HG03108 (cell line): ENCODE measurements around the gene LOXL4.

Experiments used
- ATAC-seq: cut with Tn5 transposase; IDR thresholded peaks from one replicate; pipeline ENCODE4 v1.9.1; 2021; ENCODE audit warnings: moderate library complexity; ENCODE audit not compliant: unreplicated experiment

LOXL4 gene

DNA sequence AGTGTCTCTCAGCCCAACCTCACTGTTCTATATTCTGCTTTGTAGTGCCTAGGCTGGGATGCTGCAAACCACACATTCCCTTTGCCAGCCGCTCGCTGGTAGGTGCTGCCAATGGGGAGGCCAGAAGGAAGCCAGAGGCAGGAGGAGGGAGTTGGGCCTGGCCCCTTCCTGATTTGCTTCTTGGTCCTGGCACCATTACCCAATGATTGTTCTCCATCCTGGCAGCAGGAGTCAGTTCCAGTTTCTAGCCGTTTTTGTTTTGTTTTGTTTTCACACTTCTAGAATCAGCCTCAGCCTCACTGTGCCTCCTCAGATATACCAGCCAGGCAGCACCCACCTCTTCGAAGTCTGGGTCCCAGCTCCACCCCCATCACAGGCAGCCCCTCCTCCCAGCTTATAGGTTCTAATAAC lies 27.4 kb upstream of the LOXL4 start:
- ATAC-seq = no peak

DNA sequence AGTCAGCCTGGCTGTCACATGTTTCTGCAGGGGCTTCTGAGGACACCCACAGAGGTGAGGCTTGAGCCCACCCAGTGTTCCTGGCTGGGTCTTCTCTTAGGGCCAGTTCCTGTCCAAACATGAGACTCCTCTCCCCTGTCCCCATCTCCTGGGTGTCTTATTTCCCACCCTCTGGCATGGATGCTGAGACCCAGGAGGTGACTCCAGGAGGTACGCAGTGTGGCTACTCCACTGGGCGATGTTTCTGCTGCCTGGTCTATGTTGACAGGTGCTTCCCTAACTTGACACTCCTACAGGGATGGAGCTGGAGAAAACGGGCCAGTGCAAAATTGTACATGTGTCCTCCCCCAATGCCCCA lies 26.3 kb upstream of the LOXL4 start:
- no peak for ATAC-seq

DNA sequence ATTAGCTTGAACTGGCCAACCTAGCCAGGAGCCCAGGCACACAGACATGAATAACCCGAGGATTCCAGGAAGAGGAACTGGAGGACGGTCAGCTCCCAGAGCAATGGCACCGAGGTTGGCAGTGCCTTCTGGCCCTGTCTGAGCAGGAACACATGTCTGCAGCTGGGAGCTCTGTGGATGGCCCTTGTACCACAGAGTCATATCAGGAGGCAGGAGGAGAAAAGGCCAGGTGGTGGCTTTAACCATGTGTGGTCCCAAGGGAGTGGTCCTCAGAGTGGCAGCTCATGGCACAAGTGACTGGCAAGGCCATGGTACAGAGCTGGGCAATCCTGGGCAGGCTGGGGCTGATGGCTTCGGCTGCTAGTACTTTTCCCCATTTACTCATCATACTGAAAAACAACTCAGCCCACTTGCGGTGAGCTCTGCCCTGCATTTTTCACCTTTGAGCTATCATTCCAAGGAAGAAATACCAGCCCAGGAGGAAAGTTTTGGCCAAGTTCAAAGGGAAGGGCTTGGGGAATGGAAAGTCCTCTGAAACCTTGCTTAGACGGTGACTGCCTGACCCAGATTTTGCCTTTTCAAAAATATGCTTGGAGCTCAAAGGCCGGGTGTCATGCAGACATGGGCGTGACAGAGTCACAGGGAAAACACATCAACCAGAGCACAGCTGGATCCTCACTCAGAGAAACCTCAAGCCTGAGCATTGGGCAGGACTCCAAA lies 25.7 kb upstream of the LOXL4 start:
- ATAC-seq = no peak

DNA sequence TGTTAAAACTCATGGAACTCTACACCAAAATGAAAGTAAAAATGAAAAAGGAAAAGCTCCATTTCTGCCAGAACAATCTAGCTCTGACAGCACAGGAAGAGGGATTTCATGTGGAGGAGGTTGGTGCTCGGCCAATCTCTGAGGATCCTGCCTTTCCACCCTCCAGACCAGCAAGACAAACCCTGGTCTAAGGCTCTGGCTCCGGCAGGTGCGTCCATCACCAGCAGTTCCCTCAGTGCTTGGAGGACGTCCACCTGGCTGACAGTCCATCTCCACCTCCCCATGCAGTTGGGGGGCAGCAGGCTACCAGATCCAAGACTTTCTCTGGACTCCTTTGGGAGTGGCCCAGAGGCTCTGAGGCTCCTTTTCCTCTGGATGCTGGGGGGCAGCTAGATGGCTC lies 25.0 kb upstream of the LOXL4 start:
- no peak for ATAC-seq

DNA sequence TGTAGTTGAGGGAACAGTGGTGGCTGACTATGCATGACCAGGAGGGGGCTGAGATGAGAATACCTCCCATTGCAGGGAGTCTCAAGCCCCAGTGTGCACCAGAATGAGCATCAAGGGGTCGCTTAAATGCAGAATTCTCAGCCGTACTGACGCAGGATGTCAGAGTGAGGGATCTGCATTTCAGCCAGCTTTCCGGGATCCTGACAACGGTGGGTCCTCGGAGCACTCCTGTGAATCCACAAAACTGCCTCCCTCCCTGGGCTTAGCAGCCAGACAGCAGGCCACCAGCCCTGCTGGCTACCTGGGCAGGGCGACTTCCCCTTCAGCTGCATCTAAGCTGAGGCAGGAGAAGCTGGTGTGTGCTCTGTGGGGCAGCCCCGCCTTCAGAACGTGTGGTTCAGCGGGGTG lies 21.8 kb upstream of the LOXL4 start:
- no peak for ATAC-seq

DNA sequence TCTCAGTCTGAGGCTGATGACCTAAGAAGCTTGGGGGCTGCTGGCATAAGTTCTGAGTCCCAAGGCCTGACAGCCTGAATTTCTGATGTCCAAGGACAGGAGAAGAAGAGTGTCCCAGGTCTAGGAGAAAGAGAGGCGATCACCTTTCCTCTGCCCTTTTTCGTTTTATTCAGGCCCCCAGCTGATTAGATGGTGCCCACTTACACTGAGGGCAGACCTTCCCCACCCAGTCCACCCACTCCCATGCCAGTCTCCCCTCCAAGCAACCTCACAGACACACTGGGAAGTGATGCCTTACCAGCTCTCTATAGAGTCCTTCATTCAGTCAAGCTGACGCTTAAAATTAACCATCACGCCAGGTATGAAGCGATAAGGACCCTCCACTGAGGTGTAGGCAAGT lies 19.3 kb upstream of the LOXL4 start:
- no peak for ATAC-seq

DNA sequence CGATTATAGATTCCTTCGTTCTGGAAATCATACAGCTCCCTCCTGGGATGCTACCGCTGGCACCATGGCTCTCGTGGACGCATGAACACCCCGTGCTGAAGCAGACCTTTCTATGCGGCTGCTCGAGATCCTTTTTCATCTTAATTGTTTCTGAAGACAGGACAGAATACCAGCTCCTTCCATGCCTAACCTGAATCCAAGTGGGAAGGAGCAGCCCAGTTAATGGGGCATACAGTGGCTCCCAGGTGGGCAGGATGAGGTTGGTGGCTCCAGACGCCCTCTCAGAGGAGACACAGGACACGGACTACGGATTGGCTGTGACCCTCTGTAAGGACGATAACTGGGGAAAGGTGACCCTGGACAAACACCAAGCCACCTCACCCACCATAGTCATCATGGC lies 18.4 kb upstream of the LOXL4 start:
- ATAC-seq = no peak

DNA sequence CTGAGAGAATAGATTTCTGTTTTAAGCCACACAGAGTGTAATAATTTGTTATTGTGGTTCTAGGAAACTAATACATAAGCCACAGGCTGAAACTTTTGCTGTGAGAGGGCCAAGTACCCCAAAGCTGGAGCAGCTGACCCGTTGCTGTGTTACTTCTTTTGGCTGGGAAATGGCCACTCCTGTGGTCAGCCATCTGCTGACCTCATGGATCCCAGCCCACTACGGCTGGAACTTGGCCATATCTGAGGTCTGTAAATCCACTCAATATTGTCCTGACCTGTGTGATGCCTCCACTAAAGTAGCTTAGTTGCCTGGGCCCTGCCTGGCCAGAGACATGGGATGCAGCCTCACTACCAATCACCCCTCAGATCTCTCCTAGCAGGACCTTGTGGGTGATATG lies 17.4 kb upstream of the LOXL4 start:
- ATAC-seq = no peak

DNA sequence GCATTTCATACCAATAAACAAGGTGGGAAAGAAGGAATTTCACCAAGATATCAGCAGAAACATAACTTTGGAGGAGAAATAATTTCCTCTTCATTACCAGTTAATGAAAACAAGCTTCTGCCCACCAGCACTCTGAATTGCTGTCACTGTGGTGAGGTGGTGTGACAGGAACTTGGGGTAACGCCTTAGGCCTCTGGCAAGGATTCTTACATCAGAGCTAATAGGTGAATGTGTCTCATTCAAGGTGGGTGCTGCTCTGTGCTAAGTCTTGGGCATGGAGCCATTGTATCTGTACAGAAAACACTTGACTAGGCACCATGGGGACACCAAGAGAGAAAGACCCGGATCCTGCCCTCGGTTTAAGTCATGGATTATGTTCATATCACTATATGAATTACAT lies 8.3 kb upstream of the LOXL4 start:
- no peak for ATAC-seq

DNA sequence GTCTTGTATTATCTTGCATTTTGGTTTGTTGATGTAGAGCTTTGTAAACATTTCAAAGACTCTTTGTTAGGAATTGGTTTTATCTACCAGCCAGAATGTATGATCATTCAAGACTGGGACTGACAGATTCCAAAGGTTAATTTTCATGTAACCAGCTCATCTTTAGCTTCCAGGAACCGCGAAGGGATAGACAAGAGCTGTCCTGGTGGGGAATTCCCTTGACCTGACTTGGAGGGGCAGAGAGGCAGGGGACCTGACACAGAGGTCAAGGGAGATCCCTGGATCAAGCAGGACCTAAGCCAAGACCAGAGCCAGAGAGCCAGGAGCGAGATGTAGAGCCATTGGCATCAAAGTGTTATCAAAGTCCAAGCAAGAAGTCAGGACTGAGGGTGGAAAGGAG lies 6.6 kb upstream of the LOXL4 start:
- ATAC-seq = no peak

DNA sequence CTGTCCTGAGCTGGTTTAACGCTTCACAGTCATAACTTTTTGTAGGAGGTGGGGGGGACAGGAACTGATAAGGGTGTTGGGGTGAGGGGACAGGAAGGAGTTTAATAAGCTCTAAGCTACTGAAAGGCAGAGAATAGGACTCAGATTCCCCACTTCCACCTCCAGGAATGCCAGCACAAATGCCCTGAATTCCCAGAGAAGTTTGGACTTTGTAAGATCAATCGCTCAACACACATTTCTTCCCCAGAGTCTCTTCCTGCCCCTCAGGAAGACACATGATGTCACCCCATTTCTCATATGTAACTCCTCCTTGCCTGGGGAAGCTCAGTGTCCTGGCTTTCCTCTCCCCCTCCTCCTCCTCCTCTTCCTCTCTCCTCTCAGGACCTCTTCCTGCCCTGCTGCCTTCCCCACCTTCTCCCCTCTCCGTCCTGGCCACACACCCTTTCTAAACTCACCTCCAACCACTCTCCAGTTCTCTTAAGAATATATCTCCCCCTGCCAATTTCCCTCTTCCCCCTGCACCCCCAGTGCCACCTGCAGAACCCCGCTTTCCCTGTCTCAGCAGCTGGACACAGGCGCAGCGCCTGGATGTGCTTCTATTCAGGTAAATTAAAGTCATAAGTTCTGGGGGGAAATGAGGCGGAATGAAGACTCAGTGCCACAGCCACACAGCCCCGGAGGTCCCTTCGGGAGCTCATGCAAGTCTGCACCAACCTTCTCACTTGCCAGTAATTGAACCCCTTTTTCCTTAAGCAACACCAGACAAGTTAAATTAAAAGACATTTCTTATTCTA lies 5.3 kb upstream of the LOXL4 start:
- ATAC-seq = no peak

DNA sequence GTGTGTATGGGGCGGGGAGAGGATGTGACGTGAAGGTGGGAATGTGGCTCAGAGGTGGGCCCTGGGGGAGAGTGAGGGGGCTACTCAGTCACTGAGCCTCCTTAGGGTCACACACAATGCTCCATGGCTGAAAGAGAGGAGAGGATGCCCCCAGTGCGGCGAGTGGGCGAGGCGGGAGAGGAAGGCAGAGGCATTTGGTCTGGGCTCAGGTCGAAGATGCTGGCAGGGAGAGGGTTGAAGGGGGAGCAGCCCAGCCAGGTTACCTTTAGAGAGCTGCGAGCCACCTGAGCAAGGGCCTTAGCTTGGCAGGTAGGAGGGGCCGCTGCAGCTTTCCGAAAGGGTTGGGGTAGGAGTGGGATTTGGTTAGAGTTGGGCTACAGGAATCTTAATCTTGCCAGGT lies 4.7 kb upstream of the LOXL4 start:
- ATAC-seq = no peak

DNA sequence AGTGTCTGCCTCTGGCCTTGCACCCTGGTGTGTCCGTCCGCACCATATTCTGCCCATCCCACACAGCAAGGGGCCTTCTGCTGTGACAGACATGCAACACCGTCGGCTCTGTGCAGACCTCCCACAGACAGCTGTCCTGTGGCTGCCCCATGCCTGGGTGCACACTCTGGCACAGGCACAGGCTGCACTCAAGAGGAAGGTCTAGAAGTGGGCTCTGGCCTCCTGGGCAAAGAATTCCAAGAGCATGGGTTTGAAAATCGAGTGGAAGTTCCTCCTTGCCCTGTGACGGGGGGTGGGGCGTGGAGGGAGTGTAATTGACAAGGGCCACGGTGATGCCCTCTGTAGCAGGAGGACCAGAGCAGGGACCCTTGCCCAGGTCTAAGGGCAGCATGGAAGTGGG lies 4.3 kb upstream of the LOXL4 start:
- no peak for ATAC-seq

DNA sequence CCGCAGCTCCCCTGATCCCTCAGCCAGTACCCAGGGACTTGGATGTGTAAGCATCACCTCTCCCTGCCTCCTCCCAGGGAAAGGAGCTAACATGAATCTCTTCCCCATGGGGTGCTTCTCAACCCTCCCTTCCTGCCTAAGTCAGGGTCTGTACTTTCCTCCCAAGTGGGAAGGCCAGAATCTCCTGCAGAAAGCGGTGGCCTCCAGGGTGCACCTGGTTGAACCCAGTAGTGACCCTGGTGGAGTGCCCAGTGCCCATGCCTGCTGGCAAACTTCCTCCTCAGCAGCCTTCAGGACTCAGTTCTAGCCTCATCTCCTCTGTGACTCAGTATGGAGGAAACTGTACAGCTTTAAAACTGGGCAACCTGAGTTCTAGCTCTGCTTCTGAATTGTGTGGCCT lies 2.8 kb upstream of the LOXL4 start:
- no peak for ATAC-seq

DNA sequence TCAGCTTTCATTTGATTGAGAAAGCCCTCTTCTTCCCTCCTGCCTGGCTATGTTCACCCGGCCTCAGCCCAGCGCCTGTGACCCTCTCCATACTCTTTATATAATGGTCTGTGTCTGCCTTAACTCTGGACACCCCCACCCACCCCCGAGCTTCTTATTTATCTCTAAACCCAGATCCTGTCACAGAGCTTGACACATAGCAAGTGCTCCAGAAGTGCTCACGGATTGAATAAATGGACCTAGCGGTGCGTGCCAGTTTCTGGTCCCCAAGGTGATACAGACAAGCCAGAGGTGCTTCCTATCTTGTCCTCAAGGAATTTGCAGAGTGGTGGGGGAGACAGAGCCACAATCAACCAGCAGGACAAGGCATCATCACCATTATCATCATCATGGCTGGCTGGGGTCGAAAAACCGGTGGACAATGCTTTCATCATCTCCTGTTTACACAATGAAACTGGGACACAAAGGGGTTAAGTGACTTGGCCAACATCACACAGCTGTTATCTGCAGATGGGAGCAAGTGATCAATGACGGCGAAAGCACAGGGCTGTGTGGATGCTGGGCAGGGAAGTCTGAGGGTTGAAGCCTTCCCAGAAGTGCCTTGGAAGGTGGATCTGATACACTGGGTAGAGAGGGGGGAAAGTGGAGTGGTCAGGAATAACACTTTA lies 2.2 kb upstream of the LOXL4 start:
- ATAC-seq = no peak

DNA sequence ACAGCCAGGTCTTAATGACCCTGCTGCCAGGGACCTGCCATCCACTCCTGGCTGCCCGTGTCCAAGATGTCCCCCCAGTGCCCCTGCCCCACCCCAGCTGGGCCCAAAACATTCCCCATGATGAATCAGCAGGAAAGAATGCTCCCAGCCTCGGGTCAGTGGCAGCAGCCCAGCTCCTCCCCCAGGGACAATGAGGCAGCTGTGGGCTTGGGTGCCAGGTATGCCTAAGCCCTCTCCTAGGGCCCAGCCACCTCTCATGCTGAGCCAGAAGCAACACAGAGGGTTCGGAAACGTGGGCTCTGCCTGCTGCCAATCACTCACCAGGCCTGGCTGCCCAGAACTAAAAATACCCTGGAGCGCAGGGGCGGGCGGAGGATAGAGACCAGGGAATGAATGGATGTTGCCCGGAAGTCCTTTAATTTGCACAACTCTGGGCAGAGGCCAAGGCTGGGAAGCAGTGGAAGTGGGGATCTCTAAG lies 1.5 kb upstream of the LOXL4 start:
- no peak for ATAC-seq

DNA sequence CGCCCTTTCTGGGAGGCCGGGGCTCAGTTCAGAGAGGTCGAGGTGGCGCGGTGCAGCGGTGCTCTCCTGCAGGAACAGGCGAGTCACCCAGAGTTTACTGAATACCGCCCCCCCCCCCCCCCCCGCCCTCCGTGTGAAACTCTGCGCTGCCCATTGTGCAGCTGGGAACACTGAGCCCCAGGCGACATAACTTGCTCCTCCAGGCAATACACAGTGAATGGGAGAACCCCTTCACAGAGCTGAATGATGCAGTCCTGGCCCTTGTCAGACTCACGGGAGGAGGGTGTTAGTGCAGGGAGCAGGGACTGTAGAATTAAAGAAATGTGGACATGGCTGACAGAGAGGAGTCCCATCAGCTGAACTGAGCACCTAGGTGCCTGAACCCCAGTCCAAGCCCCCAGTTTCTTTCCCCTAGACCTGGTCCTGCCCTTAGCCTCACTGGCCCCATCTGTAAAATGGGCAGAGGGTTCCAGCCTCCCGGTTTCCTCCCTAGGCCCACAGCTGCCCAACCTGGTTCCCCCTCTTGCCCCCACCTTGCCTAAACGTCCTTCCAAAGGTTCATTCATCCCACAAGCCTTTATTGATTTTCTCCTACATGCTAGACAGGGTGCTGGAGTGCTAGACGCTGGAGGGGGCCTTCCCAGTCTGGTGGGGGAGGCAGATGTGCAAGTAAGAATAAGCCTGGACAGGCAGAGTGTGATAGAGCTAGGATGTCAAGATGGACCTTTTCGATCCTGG lies 869 bp upstream of the LOXL4 start:
- ATAC-seq = no peak

DNA sequence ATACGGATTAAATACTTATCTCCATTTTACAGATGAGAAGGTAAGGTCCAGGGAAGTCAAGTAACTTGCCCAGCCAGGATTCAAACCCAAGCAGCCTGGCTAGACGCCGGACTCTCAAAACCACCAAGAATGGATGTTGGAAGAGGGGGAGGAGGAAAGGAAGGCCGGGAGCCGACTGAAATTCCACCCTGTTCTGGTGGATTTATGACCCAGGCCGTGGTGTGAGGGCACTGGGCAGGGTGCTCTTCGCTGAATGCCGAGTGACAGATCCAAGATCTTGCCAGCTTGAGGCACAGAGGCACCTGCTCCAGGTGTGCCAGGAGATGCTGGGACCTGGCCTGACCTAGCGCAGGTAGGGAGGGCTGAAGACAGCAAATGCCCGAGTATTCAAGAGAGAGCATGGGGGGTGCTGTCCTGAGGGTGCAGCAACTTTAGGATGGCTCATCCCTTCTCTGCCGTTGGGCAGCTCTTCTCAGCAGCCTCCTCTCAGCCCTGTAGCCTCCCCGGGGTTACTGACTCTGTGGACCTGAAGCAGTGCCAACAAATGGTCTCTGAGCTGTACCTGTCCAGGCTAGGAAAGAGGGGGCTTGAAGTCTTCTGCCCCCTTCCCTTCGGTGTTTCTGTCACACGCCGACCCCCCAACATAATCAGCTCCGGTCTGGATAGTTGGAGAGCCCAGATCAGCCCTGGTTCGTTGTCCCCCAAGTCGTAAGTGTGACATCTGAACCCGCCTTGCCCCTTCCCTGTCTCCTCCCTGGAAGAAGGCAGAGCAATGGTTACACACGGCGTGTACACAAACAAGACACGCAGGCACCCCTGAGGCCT lies 713 bp downstream of the LOXL4 start:
- ATAC-seq = no peak

DNA sequence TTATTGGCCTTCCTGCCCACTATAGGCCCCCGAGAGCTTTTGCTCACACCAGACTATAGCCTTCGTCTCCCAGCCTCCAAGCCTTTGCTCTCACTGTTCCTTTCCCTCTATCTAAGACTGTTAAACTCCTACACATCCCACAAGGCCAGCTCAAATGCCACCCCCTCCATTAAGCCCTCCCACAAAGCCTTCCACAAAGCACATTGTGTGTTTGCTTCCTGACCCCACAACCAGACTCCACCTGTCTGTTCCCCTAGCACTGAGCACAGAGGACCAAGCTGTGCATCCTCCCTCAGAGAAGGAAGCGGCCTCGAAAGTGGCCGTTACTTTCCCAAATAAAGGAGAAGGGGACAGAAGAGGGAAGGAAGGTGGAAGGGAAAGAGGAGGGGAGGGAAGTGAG lies 1.3 kb downstream of the LOXL4 start:
- ATAC-seq = no peak
